ENCODE results near the gene UBQLN3. TPM values are rescaled to one million over a fixed set of nuclear protein-coding genes. Genes with fewer than 3 reads are reported as not detected.

The UBQLN3 gene
- total and polyA plus RNA-seq, 2 of the 4 experiments (the other 2 are of a cell fraction): not detected

- intact Hi-C loops (cut with micrococcal nuclease): no loop called here
- H3K23ac ChIP-seq (ENCODE audit: low read depth, low read length): no peak overlapping the region
- no peaks in the 10 kb centered on the region for H3K4me1 ChIP-seq (ENCODE audit: control insufficient read depth, insufficient read depth, low read length)
- H3K27ac ChIP-seq (ENCODE audit: insufficient read depth, low read length): no peak overlapping the region
- ChIA-PET POLR2A (ENCODE audit: unreplicated experiment) (no interaction called here), CTCF (no interaction called here)
- no peak overlapping the region for H3K9ac ChIP-seq (ENCODE audit: low read depth, low read length)
- H3K4me2 ChIP-seq (ENCODE audit: low read depth, low read length): no peak overlapping the region
- H2BK15ac ChIP-seq (ENCODE audit: low read depth, low read length): no peak overlapping the region
- H2BK5ac ChIP-seq (ENCODE audit: low read depth, low read length, poor library complexity, severe bottlenecking): no peak overlapping the region
- DNase-seq (no peak), ATAC-seq (ENCODE audit: low read depth) (no peak)
- dilution Hi-C loops (cut with HindIII; ENCODE audit: low sequenced_read_pairs, unreplicated experiment): no loop called here
- H3K79me1 ChIP-seq (ENCODE audit: low read depth in 1 of 2, low read length in 2 of 2): no peaks in the 10 kb centered on the region
- no peak overlapping the region for H2BK20ac ChIP-seq (ENCODE audit: low read depth, low read length)
- no peak overlapping the region for H3K4ac ChIP-seq (ENCODE audit: low read depth, low read length)
- no peak overlapping the region for H2AK5ac ChIP-seq (ENCODE audit: low read depth, low read length)
- no peaks in the 10 kb centered on the region for H3K9me1 ChIP-seq (ENCODE audit: insufficient read depth, low read length)
- H3K56ac ChIP-seq (ENCODE audit: extremely low read depth, insufficient read depth, low read length): no peak overlapping the region
- H4K20me1 ChIP-seq (ENCODE audit: insufficient read depth, low read length): no peaks in the 10 kb centered on the region
- no peak overlapping the region for H2AK9ac ChIP-seq (replicated peaks; ENCODE audit: low read depth, low read length, poor library complexity)
- no peaks in the 10 kb centered on the region for H3K9me3 ChIP-seq (ENCODE audit: control insufficient read depth, insufficient read depth, low read length)
- no peak overlapping the region for H2BK120ac ChIP-seq (ENCODE audit: low read depth, low read length)
- no peak overlapping the region for H2AFZ ChIP-seq (replicated peaks; ENCODE audit: low read length, poor library complexity)
- TF ChIP-seq NFE2L2 (IDR thresholded peaks at IDR 0.05; ENCODE audit: low read depth, low read length) (no peak), CEBPB (IDR thresholded peaks at IDR 0.05; ENCODE audit: low read depth, low read length) (no peak), MAFK (IDR thresholded peaks at IDR 0.05; ENCODE audit: low read depth, low read length) (no peak), RCOR1 (IDR thresholded peaks at IDR 0.05; ENCODE audit: insufficient replicate concordance, low read length) (no peak), RFX5 (IDR thresholded peaks at IDR 0.05; ENCODE audit: low read depth, low read length) (no peak), CTCF (conservative IDR thresholded peaks at IDR 0.05; ENCODE audit: low read depth, low read length) (no peak), RAD21 (IDR thresholded peaks at IDR 0.05; ENCODE audit: low read length) (no peak), CHD1 (IDR thresholded peaks at IDR 0.05; ENCODE audit: low read depth, low read length) (no peak), BHLHE40 (IDR thresholded peaks at IDR 0.05; ENCODE audit: low read depth, low read length) (no peak), POLR2A (IDR thresholded peaks at IDR 0.05; ENCODE audit: low read depth, low read length) (no peak), MAZ (IDR thresholded peaks at IDR 0.05; ENCODE audit: borderline replicate concordance, low read depth, low read length) (no peak), MXI1 (IDR thresholded peaks at IDR 0.05; ENCODE audit: borderline replicate concordance, low read depth, low read length) (no peak), ELK1 (IDR thresholded peaks at IDR 0.05; ENCODE audit: borderline replicate concordance, low read depth, low read length) (no peak), SMC3 (IDR thresholded peaks at IDR 0.05; ENCODE audit: low read depth, low read length) (no peak), FOS (IDR thresholded peaks at IDR 0.05; ENCODE audit: low read depth, low read length) (no peak)
- TF ChIP-seq, protein P1, sequence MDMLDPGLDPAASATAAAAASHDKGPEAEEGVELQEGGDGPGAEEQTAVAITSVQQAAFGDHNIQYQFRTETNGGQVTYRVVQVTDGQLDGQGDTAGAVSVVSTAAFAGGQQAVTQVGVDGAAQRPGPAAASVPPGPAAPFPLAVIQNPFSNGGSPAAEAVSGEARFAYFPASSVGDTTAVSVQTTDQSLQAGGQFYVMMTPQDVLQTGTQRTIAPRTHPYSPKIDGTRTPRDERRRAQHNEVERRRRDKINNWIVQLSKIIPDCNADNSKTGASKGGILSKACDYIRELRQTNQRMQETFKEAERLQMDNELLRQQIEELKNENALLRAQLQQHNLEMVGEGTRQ (IDR thresholded peaks at IDR 0.05; ENCODE audit: low read depth, low read length): no peak
- no TSS peak for BruUV-seq (replicated peaks)
- H3K27me3 ChIP-seq (ENCODE audit: control insufficient read depth, insufficient read depth, low read length): no peaks in the 10 kb centered on the region
- in situ Hi-C loops (cut with MboI; ENCODE audit: low sequenced_read_pairs): no loop called here
- no peak overlapping the region for H4K8ac ChIP-seq (ENCODE audit: low read depth in 2 of 2, low read length in 2 of 2)
- H3K14ac ChIP-seq (replicated peaks; ENCODE audit: low read depth, low read length): no peak overlapping the region
- WGBS, 2 experiments (ENCODE audit: extremely low coverage in 2 of 2, insufficient read length in 1 of 2): 72% methylated on average over 3 of the region's 4 CpGs; no CpG with 5 or more reads in 1 of the 2 experiments
- no peak overlapping the region for H4K91ac ChIP-seq (ENCODE audit: insufficient read depth, low read depth, low read length)
- H3K36me3 ChIP-seq (ENCODE audit: control insufficient read depth, insufficient read depth, low read length): no peaks in the 10 kb centered on the region
- H4K5ac ChIP-seq (ENCODE audit: low read depth, low read length): no peak overlapping the region
- H3K18ac ChIP-seq (ENCODE audit: low read depth, low read length): no peak overlapping the region
- H3K4me3 ChIP-seq (ENCODE audit: insufficient read depth, low read depth, low read length): no peak overlapping the region
Observed at GRCh38 chr11:5488798-5489399, 20.9 kb downstream of the UBQLN3 start.
